SK-N-MC (cell line): ENCODE data around the gene RAP1GDS1.

Source experiments
- EZH2 ChIP-seq: fragments of 200-600 bp; sonication (generic); IDR thresholded peaks from one replicate; pipeline ENCODE4 v1.6.1; 2017; ENCODE audit warnings: antibody characterized with exemption
- POLR2AphosphoS5 ChIP-seq: IDR thresholded peaks from 2 replicates; pipeline ENCODE4 v1.6.1; 2012; ENCODE audit warnings: mild to moderate bottlenecking, low read depth, low read length, borderline replicate concordance

GRCh38 chr4:98352396-98352795 is 91.2 kb downstream of the RAP1GDS1 start:
- TF ChIP-seq EZH2 (no peak), POLR2AphosphoS5 (no peak)
